ENCODE measurements around the gene RTTN. TPM values are rescaled to one million over a fixed set of nuclear protein-coding genes. Genes with fewer than 3 reads are reported as not detected.
"Not testable (repeated sequence)": the region's sequence is repeated elsewhere in the genome, so short reads cannot be mapped to it uniquely, and the experiment has no call there.

Gene RTTN
- polyA plus RNA-seq, 5 donors: 15.3 to 27.1 (median 23.7) TPM

DNA sequence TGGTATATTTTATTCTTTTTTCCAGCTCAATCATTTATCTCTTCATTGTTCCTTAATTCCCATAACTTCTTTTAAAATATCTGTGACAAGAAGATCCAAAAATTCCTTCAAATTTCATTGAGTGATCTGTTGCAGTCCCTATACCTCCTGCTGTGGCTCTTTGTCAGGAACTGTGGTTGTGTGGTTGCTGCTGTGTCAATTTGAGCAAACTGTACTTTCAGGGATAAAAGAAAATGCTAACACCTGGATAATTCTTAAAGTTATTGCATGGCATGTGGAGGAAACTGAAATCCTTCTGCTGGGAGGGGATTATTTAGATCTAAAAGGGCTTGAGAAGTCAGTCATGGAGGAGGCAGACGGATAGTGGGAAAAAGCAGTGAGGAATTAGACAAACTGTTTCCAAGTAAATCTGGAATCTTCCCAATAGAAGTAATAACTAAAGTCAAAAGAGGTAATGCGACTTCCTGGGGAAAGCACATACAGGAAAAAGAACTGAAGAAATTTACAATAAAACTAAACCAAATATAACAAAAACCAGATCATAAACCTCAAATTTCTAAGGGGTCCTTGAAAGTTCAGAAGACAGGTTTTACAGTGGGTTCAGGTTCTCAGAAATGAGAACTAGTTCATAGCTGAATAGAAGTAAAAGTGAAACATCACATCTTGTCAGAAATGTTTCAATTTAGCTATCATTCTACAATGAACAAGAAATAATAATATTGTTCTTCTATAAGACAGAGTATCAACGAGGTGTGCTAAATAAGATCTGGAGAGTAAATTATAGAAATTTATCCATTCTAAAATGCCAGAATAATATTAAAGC lies 224.3 kb downstream of the RTTN start:
- no peak for DNase-seq

DNA sequence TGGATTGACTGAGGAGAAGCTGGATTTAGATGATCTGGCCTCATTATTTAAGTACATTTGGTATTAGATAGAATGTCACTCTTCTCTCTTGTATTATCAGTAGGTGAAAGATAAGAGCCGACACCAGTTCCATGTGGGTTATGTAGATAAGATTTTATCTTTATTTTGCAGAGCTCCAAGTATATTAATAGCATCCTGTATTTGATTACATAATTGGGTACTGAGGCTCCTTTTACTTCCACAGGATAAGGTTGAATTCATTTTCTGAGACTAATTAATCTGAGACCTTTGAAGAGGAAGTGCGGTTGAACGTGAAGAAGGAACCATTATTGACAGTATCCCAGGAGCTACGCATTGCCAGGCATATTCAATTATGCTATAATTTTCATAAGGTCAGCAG lies 225.0 kb downstream of the RTTN start:
- no peak for DNase-seq

DNA sequence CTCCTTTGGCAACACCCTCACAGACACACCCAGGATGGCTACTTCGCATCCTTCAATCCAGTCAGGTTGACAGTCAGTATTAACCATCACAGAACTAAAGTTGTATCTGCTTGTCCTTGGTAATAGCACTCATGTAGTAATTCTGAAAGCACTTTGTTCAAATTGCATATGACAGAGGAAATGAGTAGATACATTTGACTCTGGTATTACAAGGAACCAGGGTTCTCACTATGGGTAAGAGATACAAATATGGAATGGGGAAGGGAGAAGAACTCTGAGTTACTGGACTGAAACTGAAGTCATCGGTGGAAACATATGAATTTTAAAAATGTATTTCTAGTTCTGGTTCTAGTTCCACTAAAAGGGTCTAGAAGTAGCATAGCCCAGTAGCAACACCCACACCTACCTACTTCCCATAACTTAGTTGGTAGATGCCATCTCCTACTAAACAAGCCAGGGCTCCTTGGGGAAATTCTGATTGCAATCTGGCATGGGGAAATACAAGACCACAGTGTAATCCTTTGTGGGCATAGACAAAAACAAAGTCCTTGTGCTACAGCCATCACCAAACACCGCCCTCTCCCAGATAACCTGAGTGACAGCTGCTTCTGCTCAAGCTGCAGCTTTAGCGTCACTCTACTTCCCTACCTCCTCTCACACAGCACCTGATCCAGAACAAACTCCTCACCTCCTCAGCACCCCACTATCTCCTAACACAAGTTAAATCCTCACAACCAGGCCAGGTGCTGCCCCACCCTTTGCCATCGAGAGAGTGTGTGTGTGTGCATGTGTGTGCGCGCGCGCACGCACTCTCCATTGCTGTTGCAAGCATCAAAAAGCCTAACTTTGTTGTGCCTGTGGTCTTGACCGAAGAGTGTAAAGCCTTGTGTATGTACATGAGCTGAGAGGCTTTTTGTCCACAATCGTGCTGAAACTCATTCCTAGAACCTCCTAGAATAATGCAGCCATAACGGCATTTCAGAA lies 226.5 kb downstream of the RTTN start:
- DNase-seq: no peak

DNA sequence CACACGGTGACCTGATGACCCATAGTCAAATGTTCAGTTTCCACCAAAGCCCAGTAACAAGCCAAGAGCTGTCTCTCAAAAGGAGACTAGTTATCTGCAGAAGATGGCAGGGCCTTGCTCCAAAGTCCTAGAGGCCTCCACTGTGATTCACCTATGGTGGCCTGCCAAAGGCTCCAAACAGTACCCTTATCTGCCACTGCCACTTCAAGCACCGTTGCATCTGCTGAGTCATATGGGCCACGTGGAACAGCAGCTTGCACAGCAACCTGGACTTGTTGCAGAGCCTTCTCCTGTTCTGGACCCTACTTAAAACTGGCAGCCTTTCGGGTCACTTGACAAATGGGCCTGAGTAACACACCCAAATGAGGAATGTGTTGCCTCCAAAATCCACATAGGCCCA lies 230.2 kb downstream of the RTTN start:
- DNase-seq: not testable (repeated sequence)

DNA sequence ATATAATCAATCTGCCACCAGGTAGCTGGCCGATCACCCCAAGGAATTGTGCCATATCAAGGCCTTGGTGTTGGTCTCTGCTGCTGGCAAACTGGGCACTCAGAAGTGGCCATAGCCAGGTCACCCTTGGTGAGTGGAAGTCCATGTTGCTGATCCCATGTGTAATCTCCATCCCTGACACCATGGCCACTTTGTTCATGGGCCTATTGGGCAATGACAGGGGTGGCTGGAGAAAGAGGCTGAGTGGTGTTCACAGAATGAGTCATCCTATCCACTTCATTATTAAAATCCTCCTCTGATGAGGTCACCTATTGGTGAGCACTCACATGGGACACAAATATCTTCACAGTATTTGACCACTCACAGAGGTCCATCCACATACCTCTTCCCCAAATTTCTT lies 231.1 kb downstream of the RTTN start:
- DNase-seq: no peak

DNA sequence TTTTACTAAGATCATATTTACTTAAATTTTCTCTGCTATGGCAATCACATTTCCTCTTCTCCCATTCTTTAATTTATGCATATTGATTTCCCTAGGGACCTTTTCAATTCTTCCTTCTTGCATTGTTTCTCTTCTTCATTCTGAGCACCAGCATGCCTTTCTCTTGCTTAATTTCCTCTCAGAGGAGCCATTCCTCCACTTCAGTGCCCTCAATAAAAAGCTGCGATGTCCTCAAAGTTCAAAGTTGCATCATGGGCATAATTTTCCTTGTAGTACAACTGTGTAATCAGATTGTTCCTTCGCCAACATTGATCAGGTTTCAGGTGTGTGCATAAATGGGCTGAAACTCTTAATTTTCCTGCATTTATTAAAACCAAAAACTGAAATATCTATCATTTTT lies 236.0 kb downstream of the RTTN start:
- no peak for DNase-seq

DNA sequence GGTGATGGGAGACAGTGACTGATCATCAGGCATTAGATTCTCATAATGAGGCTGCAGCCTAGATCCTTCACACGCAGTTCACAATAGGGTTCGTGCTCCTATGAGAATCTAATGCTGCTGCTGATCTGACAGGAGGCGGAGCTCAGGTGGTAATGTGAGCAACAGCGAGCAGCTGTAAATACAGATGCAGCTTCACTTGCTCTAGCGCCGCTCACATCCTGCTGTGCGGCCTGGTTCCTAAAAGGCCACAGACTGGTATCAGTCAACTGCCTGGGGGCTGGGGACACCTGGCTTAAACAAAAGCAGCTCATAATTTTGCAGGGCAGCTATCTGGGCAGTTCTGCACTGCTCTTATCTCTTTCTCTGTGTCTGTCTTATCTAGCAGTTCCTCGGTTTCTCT lies 237.4 kb downstream of the RTTN start:
- DNase-seq: no peak

DNA sequence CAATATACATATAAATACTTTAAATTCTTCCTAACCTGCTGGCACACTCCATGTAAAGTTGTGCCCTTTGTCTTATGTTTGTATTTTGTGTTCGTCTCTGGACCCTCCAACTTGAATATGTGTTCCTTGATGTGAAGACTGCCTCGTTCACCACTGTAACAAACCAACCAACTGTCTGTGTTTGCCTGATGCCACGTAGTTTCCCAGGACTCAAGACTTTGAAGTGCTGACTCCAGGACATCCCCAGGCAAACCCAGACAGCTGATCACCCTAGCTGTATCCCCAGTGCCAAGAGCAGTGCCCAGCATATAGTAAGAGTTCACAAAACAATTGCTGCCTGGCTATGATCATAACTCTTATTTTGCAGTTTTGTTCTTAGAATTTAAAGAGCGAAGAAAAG lies 242.3 kb downstream of the RTTN start:
- no peak for DNase-seq

DNA sequence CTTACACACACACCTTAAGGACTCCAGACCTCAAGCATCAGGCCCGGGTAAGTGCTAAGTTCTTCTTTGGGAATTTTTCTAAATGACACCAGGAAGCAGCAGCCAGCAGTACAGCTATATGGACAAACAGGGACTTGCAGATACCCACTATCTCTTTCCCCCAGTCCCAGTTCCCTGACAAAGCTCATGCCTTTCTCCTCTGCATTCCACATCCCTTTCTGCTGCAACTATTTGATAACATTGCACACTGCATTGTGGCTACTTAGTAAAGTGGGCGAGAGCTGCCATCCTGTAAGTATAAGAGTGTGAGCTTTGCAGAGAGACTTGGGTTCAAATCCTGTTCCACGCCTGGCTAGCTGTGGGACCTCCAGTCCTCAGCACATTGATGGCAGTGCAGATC lies 243.8 kb downstream of the RTTN start:
- no peak for DNase-seq

DNA sequence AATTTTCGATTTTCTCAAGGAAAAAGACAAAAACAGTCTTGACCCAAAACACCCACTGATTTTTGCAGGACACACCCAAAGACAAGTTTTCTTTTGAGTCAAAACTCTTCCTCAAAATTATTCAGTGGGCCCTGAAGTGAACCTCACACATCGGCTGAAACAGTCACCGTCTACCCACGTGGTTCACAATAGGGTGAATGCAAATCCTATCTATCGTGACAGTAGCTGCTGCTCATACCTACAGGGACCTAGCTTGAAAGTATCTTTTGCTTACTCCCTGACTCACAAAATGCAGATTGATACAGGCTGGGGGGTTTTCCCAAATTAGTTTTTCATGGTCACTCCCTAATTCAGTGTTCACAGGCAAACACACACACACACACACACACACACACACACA lies 247.1 kb downstream of the RTTN start:
- no peak for DNase-seq

DNA sequence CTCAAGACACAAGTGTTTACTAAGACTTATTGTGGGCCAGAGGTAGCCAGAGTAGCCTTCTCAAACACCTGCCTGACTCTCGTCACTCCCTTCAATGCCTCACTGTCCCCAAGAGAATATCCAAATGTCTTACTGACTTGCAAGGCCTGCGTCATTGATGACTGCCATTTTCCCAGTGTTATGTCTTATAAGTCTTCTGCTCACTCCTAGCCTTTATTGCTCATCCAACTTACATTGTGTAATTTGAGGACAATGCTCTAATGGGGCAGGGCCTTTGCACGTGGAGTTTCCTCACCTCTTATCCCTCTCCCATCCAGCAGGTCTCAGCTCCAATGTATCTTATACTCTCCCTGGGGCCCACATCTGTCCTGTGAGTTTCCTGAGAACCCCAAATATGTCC lies 247.7 kb downstream of the RTTN start:
- DNase-seq: no peak

DNA sequence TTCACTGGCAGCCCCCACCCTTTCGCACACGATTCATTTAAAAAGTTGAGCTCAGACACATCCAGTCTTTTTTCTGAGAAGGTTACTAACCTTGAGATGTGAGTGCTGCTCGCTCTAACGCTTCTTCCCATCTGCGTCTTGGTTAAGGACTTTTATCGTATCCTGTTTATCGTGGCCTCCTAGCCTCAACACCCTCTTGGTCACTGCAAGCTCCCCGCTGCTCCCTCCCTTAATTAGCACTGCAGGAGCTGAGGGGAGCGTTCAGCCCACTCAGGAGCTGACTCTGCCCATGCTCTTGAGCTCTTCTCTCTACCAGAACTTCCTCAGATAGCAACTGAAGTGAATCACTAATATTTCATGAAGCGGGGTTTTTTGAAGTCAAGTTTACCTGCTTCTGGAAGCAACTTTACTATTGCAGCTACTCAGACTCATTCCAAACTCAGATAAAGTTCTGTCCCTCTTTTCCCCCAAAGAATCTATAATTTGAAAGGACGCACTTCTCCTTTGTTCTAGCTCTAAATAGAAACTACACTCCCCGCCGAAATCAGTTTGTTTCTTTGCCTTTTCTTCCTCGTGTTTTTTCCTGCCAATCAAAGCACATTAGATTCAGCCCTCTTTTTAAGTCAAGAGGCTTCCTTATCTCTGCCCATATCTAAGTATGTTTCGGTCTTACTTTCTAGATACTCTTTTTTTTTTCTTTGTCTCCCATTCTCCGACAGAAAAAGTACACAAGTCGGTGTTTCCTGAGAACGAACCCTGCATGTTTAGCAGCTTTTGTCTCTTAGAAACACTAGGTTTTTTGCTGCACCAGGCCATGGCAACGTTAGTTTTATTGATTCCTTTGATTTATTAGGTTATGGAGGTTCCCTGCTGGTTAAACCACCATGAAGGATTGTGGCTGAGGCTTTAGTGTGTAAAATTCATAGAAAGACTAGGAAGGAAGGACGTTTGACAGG lies 248.5 kb downstream of the RTTN start:
- DNase-seq: no peak

DNA sequence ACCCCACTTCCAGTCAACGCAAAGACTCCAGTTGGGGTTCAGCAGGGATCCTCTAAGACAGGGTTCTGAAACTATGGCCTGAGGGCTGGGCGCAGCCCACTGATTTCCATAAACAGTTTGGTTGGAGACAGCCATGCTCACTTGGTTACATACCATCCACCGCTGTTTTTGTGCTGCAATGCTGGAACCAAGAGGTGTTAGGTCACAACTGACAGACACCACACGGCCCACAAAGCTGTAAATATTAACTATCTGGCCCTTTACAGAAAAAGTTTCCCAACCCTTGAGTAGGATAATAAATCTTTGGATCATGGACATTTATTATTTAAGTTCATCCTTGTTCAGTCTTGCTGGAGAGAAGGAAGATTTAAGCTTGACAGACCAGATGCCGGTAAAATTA lies 249.4 kb downstream of the RTTN start:
- DNase-seq: no peak

DNA sequence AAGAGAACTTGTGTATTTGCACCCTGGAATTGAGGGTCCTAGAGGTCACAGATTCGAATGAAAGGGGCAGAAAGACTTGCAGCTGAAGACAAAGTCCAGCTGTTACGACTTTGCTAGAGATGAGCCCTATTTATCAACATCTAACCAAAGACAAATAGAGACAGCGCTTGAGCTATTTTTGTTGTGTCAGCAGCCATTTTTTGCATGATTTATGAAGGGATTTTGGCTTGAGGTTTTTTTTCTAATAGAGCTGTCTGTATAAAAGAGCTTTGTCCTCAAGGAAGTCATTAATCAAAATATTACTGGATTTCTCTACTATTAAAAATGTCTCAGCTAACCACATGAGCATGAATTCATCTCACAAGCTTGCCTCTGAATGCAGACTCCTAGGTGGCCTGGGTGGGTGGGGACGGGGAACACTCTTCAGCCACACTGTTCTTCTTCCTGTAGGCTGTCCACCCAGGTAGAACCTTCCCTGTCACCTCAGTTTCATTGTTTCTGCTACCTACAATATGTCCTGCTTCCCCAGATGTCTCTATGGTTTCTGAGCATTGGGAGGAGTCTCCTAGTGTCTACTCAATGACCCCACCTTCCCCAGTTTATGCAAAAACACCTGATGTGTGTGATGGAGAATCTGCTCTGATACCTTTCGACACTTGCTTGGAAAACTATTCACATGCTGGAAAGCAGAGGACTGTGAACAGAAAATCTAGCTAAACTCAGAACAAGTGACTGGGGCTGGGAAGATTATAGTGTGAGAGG lies 250.6 kb downstream of the RTTN start:
- no peak for DNase-seq

DNA sequence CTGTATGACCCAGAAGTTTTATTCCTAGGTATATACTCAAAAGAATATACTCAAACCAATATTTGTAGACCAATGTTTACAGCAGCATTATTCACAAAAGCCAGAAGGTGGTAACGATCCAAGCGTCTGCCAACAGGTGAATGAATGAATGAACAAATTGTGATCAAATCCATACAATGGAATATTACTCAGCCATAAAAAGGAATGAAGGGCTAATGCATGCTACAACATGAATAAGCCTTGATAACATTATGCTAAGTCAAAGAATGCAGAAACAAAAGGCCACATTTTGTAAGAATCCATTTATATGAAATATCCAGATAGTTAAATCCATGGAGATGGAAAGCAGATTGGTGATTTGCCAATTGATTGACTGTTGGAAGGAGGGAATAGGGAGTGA lies 252.3 kb downstream of the RTTN start:
- DNase-seq: no peak

Other genes starting within 250 kb of the RTTN start
- gene SOCS6, start 83.4 kb upstream of the RTTN start, polyA plus RNA-seq (ENCODE audit: insufficient read depth in 1 of 5, insufficient read length in 5 of 5, low replicate concordance in 1 of 5): 10 to 100 TPM; 17.5 to 26.9 (median 22.8) TPM

Measured in right lung (tissue), 5 donors.